H1 (cell line): ENCODE data around the gene PSMB4. TPM values are rescaled to one million over a fixed set of nuclear protein-coding genes. Genes with fewer than 3 reads are reported as not detected.

ENCODE experiments used
- CTCF ChIA-PET: fragments of 300-600 bp; sonication (Branson Sonifier 250); formaldehyde crosslinking; loops from one replicate; lab custom pipeline; 2021; ENCODE audit not compliant: partially characterized antibody; lab: Charles Lee
- POLR2A ChIA-PET: fragments of 300-600 bp; sonication (Branson Sonifier 250); formaldehyde crosslinking; loops from one replicate; lab custom pipeline; 2021; ENCODE audit warnings: inconsistent platforms; ENCODE audit not compliant: partially characterized antibody; lab: Charles Lee
- DNase-seq, 2 experiments: peaks; one replicate each; pipeline versions ENCODE4 v3.0.0 to v3.0.0-alpha.2; 2010 to 2022; ENCODE audit warnings: low spot score in 2 of 2, low read depth in 1 of 2, mixed read lengths in 1 of 2
- FAIRE-seq: peaks from 2 replicates; lab custom pipeline; 2011; peaks lifted over from hg19 to GRCh38; lab: Jason Lieb, UNC
- H2AFZ ChIP-seq: 2 replicates; pipeline ENCODE4 v1.8.1; 2012; ENCODE audit warnings: low read length, inconsistent platforms
- H2AK5ac ChIP-seq: 2 replicates; pipeline ENCODE4 v1.6.1; 2013; ENCODE audit warnings: low read depth, low read length
- H2BK120ac ChIP-seq: replicated peaks from 2 replicates; pipeline ENCODE3; 2013; ENCODE audit warnings: low read depth, low read length, inconsistent platforms
- H2BK12ac ChIP-seq: 2 replicates; pipeline ENCODE4 v1.6.1; 2013; ENCODE audit warnings: low read depth, low read length
- H2BK15ac ChIP-seq: 2 replicates; pipeline ENCODE4 v1.6.1; 2013; ENCODE audit warnings: low read length
- H2BK20ac ChIP-seq: 2 replicates; pipeline ENCODE4 v1.6.1; 2013; ENCODE audit warnings: low read length
- H2BK5ac ChIP-seq: 2 replicates; pipeline ENCODE4 v1.6.1; 2013; ENCODE audit warnings: low read depth, low read length
- H3K14ac ChIP-seq: 2 replicates; pipeline ENCODE4 v1.6.1; 2013; ENCODE audit warnings: inconsistent platforms; ENCODE audit not compliant: insufficient read length
- H3K18ac ChIP-seq: 2 replicates; pipeline ENCODE4 v1.6.1; 2013; ENCODE audit warnings: low read length; ENCODE audit errors: extremely low read depth
- H3K23ac ChIP-seq: 2 replicates; pipeline ENCODE4 v1.6.1; 2013; ENCODE audit warnings: inconsistent platforms; ENCODE audit not compliant: insufficient read length
- H3K23me2 ChIP-seq: 2 replicates; pipeline ENCODE4 v1.6.1; 2013; ENCODE audit warnings: low read depth, low read length
- H3K27ac ChIP-seq: 2 replicates; pipeline ENCODE4 v1.6.1; 2011; ENCODE audit warnings: low read depth, low read length, inconsistent platforms
- H3K27me3 ChIP-seq, 4 experiments: replicated peaks in 1 of 4; 1 replicate in 1 of 4; 2 replicates in 3 of 4; pipeline versions ENCODE4 v1.6.1 to v1.8.1; 2011 to 2013; ENCODE audit warnings: low read length in 3 of 4, mild to moderate bottlenecking in 3 of 4, inconsistent platforms in 2 of 4, mixed read lengths in 2 of 4, moderate library complexity in 1 of 4; ENCODE audit not compliant: control insufficient read depth in 3 of 4, insufficient read depth in 3 of 4; ENCODE audit errors: extremely low read depth in 1 of 4
- H3K36me3 ChIP-seq, 4 experiments: 2 replicates each; pipeline versions ENCODE4 v1.6.1 to v1.8.1; 2011 to 2013; ENCODE audit warnings: mild to moderate bottlenecking in 4 of 4, low read length in 3 of 4, moderate library complexity in 2 of 4, control low read depth in 1 of 4, inconsistent platforms in 1 of 4; ENCODE audit not compliant: insufficient read depth in 4 of 4, control insufficient read depth in 2 of 4
- H3K4ac ChIP-seq: replicated peaks from 2 replicates; pipeline ENCODE3; 2013; ENCODE audit warnings: low read length, low read depth, mixed read lengths, inconsistent platforms; ENCODE audit not compliant: insufficient read length
- H3K4me1 ChIP-seq, 4 experiments: replicated peaks in 1 of 4; 1 replicate in 1 of 4; 2 replicates in 3 of 4; pipeline versions ENCODE4 v1.6.1 to v1.8.1; 2011 to 2013; ENCODE audit warnings: low read length in 3 of 4, inconsistent platforms in 2 of 4, mixed read lengths in 1 of 4; ENCODE audit not compliant: insufficient read depth in 4 of 4, control insufficient read depth in 3 of 4
- H3K4me2 ChIP-seq, 2 experiments: 2 replicates each; pipeline versions ENCODE4 v1.6.1 to v1.8.1; 2011 to 2013; ENCODE audit warnings: low read depth in 2 of 2, low read length in 2 of 2, control low read depth in 1 of 2, inconsistent platforms in 1 of 2, mild to moderate bottlenecking in 1 of 2; ENCODE audit not compliant: insufficient read depth in 1 of 2
- H3K4me3 ChIP-seq, 4 experiments: fragments of 200-600, 300-600 bp in 1 of 4; sonication (generic), shearing (Covaris generic), sonication (Bioruptor Twin) in 1 of 4; 2 replicates each; pipeline versions ENCODE4 v1.5.1 to v1.8.1; 2011 to 2016; ENCODE audit warnings: low read length in 4 of 4, low read depth in 3 of 4, control low read depth in 2 of 4, inconsistent platforms in 2 of 4, mild to moderate bottlenecking in 2 of 4, mixed read lengths in 1 of 4, moderate library complexity in 1 of 4; ENCODE audit not compliant: insufficient read depth in 2 of 4; ENCODE audit errors: extremely low read depth in 1 of 4
- H3K56ac ChIP-seq: replicated peaks from 2 replicates; pipeline ENCODE3; 2013; ENCODE audit warnings: low read depth, mild to moderate bottlenecking, mixed read lengths, low read length, inconsistent platforms; ENCODE audit not compliant: insufficient read length
- H3K79me1 ChIP-seq: 2 replicates; pipeline ENCODE4 v1.6.1; 2013; ENCODE audit warnings: low read depth, low read length, control low read depth
- H3K79me2 ChIP-seq, 2 experiments: 2 replicates each; pipeline versions ENCODE4 v1.6.1 to v1.8.1; 2012 to 2013; ENCODE audit warnings: low read length in 2 of 2, mild to moderate bottlenecking in 2 of 2, inconsistent platforms in 1 of 2; ENCODE audit not compliant: insufficient read depth in 2 of 2, control insufficient read depth in 1 of 2
- H3K9ac ChIP-seq, 4 experiments: replicated peaks in 1 of 4; 1 replicate in 1 of 4; 2 replicates in 3 of 4; pipeline versions ENCODE4 v1.6.1 to v1.8.1; 2011 to 2013; ENCODE audit warnings: low read depth in 3 of 4, low read length in 3 of 4, control low read depth in 2 of 4, mild to moderate bottlenecking in 2 of 4, moderate library complexity in 2 of 4, inconsistent platforms in 1 of 4; ENCODE audit errors: extremely low read depth in 1 of 4
- H3K9me3 ChIP-seq, 2 experiments: 2 replicates each; pipeline versions ENCODE4 v1.6.1 to v1.8.1; 2012 to 2013; ENCODE audit warnings: mild to moderate bottlenecking in 2 of 2, moderate library complexity in 2 of 2, control low read depth in 1 of 2, inconsistent platforms in 1 of 2, low read depth in 1 of 2, low read length in 1 of 2, mixed read lengths in 1 of 2; ENCODE audit not compliant: insufficient read depth in 2 of 2
- H4K20me1 ChIP-seq, 2 experiments: replicated peaks in 1 of 2; 2 replicates each; pipeline versions ENCODE3 to v1.8.1; 2011 to 2013; ENCODE audit warnings: inconsistent platforms in 2 of 2, low read length in 2 of 2, mild to moderate bottlenecking in 1 of 2; ENCODE audit not compliant: insufficient read depth in 2 of 2, control insufficient read depth in 1 of 2
- H4K5ac ChIP-seq: 2 replicates; pipeline ENCODE4 v1.6.1; 2013; ENCODE audit warnings: low read length, low read depth, mixed read lengths, inconsistent platforms; ENCODE audit not compliant: insufficient read length
- H4K8ac ChIP-seq: 2 replicates; pipeline ENCODE4 v1.8.0; 2013; ENCODE audit warnings: mild to moderate bottlenecking, moderate library complexity, low read length, inconsistent platforms; ENCODE audit not compliant: insufficient read depth; ENCODE audit errors: extremely low read depth
- H4K91ac ChIP-seq: replicated peaks from 2 replicates; pipeline ENCODE3; 2013; ENCODE audit warnings: low read length, mixed read lengths, inconsistent platforms; ENCODE audit not compliant: insufficient read length
- BRCA1 ChIP-seq: IDR thresholded peaks from 2 replicates; pipeline ENCODE4 v1.6.1; 2012; ENCODE audit warnings: low read depth, low read length, improper control_type of control experiment
- CBX8 ChIP-seq: fragments of 300-800, 300-1000 bp; sonication (generic); IDR thresholded peaks from 2 replicates; pipeline ENCODE4 v1.7.1; 2016; ENCODE audit warnings: low read depth, low read length, borderline replicate concordance
- CHD2 ChIP-seq: IDR thresholded peaks from 2 replicates; pipeline ENCODE4 v1.6.1; 2012; ENCODE audit warnings: low read length, improper control_type of control experiment
- GABPA ChIP-seq: IDR thresholded peaks from 2 replicates; pipeline ENCODE4 v1.6.1; 2011; ENCODE audit warnings: mild to moderate bottlenecking, low read length, moderate library complexity, borderline replicate concordance; ENCODE audit not compliant: insufficient read depth
- WGBS, 2 experiments: shearing (Covaris generic) in 1 of 2; methylation state at CpG; one replicate each; pipeline versions ENCODE4 v1.1.6 to v1.1.7; 2013 to 2015; ENCODE audit warnings: low lambda C conversion rate in 2 of 2, mixed read lengths in 2 of 2, inconsistent platforms in 1 of 2, low coverage in 1 of 2, missing lambda C conversion rate in 1 of 2; ENCODE audit not compliant: insufficient replicate concordance in 2 of 2, insufficient coverage in 1 of 2, insufficient read length in 1 of 2; ENCODE audit errors: extremely low coverage in 1 of 2, missing lambda C conversion rate in 1 of 2; 5-methylcytosine and 5-hydroxymethylcytosine counted together
- polyA plus RNA-seq, 7 experiments: library from polyadenylated mRNA; depleted of rRNA in 3 of 7; stranded (reverse) in 5 of 7; unstranded in 2 of 7; fragments of >200 nt in 5 of 7; fragments of 200-250 nt in 2 of 7; gene quantifications; 1 replicate in 5 of 7; 2 replicates in 1 of 7; 4 replicates in 1 of 7; pipeline versions ENCODE4 v1.2.1 to v1.2.3, GENCODE V29; 2011 to 2013; ENCODE audit warnings: missing spikeins in 2 of 7, mixed read lengths in 2 of 7
- total RNA-seq: library from RNA; stranded (reverse); fragmentation: NEBNext Ultra II Directional; extraction: Animal tissue kit (Norgen Biotek cat#: 25700); gene quantifications from 2 replicates; pipeline ENCODE4 v1.2.1, GENCODE V29; 2021

Gene PSMB4
- total and polyA plus RNA-seq, 2 of the 8 experiments (the other 6 are each of a cell fraction or from before 2014, with no cell fraction given), result 430 to 1,098 TPM

DNA sequence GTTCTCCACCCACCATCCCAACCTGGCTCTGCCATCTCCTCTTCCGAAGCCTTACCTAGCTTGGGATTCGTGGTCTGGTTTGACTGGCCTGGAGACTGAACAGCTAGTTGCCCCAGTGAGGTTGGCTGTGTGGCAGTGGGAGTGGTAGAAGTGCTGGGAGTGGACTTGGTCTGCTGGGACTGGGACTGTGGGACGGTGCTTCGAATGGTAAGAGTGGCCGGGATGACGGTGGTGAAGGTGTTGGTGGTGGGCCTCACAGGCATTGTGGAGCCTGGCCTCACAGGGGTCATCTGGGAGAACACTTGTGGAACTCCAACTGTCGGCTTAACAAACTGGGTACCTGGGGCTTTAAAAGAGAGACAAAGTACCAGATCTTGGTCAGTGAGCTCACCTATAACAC, 28.7 kb downstream of the PSMB4 start:
- WGBS, 2 experiments, result 94% methylated on average over 7 of the region's 7 CpGs; no CpG with 5 or more reads in 1 of the 2 experiments
- H3K4me1 ChIP-seq, result no peaks in the 10 kb centered on the region
- ChIA-PET POLR2A (interaction anchor here (1.5 kb wide), 1 partner anchor 26 kb away, joined by 5 read pairs; no protein-coding TSS in a partner anchor), CTCF (no interaction called here)
- H4K5ac ChIP-seq, result no peak overlapping the region
- no peak overlapping the region for H2BK20ac ChIP-seq
- H3K79me1 ChIP-seq, result peaks cover 3% of the 10 kb centered on the region; the same call in 1 of the 2 replicates
- DNase-seq, result no peak
- no peak overlapping the region for H3K18ac ChIP-seq
- no peak overlapping the region for H2BK120ac ChIP-seq
- H4K20me1 ChIP-seq, result peaks cover 2% of the 10 kb centered on the region in 2 experiments
- no peak overlapping the region for H2BK5ac ChIP-seq
- peaks cover 0 to 30% of the 10 kb centered on the region in 2 experiments; a peak in 2 of 4 replicates for H3K79me2 ChIP-seq
- no peak overlapping the region for H3K27ac ChIP-seq
- FAIRE-seq, result no peak
- no peak overlapping the region for H2BK12ac ChIP-seq
- H3K23ac ChIP-seq, result no peak overlapping the region
- no peak overlapping the region for H3K56ac ChIP-seq
- no peak overlapping the region for H3K4ac ChIP-seq
- no peak overlapping the region for H2BK15ac ChIP-seq
- no peaks in the 10 kb centered on the region for H3K9me3 ChIP-seq
- H3K4me2 ChIP-seq, result no peak overlapping the region
- H3K27me3 ChIP-seq, result no peaks in the 10 kb centered on the region
- no peak overlapping the region for H3K14ac ChIP-seq
- peak overlapping the region in 1 of 4 experiments; percentile 5; a peak in 3 of 7 replicates for H3K9ac ChIP-seq
- H4K91ac ChIP-seq, result no peak overlapping the region
- no peak overlapping the region; the same call in 1 of the 2 replicates for H4K8ac ChIP-seq
- peaks cover 25 to 68% (median 47%) of the 10 kb centered on the region in 4 experiments for H3K36me3 ChIP-seq
- H2AK5ac ChIP-seq, result no peak overlapping the region
- no peaks in the 10 kb centered on the region for H3K23me2 ChIP-seq
- TF ChIP-seq BRCA1 (no peak), GABPA (no peak), CHD2 (no peak), CBX8 (no peak)
- H2AFZ ChIP-seq, result no peak overlapping the region
- no peak overlapping the region for H3K4me3 ChIP-seq
